Fibroblast of gingiva (primary cell): Measurements from ENCODE around the gene LORICRIN.

Source experiments
- DNase-seq: peaks from one replicate; pipeline ENCODE4 v3.0.0-alpha.2; 2011; ENCODE audit warnings: low read depth

Gene LORICRIN

GRCh38 chr1:153250166-153250565 is 9.3 kb upstream of the LORICRIN start:
- DNase-seq, result no peak

- DNase-seq, result no peak
These were observed 8.4 kb upstream of the LORICRIN start for GRCh38 chr1:153251087-153251486.

DNA sequence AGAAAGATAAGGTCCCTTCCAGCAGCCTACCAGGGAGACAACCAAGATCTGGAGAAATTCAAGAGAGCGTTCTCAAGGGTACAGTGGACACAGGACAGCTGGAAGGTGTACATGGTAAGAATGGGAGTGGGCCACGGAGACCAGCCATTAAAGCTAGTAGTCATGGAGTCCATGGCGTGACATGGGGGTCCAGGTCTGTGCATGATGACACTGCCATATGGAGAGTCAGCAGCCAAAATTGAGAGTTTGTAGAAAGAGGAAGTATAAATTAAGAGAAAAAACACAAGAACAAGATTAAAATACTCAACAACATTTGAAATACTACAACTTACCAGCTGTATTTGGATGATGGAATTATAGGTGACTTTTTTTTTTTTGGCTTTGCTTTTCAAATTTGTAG is 7.9 kb upstream of the LORICRIN start:
- no peak for DNase-seq

- DNase-seq, result no peak
These were observed 7.5 kb upstream of the LORICRIN start for GRCh38 chr1:153251988-153252387.

DNA sequence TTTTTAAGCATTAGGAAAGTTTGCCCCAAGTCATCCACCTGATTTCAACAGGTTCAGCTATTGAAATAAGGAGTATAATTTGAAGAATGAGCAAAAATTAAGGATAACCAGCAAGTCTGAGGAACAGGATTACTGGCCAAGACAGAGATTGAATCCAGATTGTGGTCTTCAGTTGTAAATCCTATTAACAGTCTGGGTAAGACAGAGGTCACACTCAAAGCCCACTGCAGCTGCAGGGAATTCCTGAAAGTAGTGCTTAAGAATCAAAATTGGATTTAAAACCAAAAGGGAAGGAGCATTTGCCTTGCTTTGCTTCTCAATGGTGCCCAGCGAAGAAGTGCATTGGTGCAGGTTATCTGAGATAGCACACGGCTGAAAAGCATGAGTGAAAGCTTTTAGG is 6.4 kb upstream of the LORICRIN start:
- no peak for DNase-seq

GRCh38 chr1:153253693-153254092 is 5.8 kb upstream of the LORICRIN start:
- DNase-seq, result no peak

- DNase-seq, result no peak
These were observed 1.2 kb downstream of the LORICRIN start for GRCh38 chr1:153260585-153261280.

DNA sequence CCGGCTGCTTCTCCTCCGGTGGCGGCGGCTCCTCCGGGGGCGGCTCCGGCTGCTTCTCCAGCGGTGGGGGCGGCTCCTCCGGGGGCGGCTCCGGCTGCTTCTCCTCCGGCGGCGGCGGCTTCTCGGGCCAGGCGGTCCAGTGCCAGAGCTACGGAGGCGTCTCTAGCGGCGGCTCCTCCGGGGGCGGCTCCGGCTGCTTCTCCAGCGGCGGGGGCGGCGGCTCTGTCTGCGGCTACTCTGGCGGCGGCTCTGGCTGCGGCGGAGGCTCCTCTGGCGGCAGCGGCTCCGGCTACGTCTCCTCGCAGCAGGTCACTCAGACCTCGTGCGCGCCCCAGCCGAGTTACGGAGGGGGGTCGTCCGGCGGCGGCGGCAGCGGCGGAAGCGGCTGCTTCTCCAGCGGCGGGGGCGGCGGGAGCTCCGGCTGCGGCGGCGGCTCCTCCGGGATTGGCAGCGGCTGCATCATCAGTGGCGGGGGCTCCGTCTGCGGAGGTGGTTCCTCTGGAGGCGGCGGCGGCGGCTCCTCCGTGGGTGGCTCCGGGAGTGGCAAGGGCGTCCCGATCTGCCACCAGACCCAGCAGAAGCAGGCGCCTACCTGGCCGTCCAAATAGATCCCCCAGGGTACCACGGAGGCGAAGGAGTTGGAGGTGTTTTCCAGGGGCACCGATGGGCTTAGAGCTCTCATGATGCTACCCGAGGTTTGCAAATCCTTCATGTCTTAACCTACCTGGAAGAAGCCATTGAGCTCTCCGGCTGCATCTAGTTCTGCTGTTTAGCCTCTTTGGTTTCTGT is 2.0 kb downstream of the LORICRIN start:
- DNase-seq, result no peak

- DNase-seq, result no peak
These were observed 2.5 kb downstream of the LORICRIN start for GRCh38 chr1:153262070-153262366.

- DNase-seq, result no peak
These were observed 3.1 kb downstream of the LORICRIN start for GRCh38 chr1:153262462-153263157.

DNA sequence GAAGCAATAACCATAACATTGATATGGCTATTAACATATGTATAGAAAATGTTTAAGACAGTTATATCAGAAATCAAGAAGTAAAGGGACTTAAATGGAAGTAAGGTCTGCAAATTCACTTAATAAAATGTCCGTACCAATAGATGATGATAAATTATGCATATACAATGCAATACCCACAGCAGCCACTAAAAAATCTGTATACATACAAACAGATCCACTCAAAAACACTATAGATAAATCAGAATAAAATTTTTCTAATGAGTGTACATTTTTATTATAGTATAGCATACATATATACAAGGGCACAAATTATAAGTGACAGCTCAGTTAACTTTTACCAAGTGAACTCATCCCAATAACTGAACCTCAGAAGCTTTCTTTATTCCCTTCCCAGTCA is 6.0 kb downstream of the LORICRIN start:
- DNase-seq, result no peak

GRCh38 chr1:153271711-153272110 is 12.2 kb downstream of the LORICRIN start:
- no peak for DNase-seq

DNA sequence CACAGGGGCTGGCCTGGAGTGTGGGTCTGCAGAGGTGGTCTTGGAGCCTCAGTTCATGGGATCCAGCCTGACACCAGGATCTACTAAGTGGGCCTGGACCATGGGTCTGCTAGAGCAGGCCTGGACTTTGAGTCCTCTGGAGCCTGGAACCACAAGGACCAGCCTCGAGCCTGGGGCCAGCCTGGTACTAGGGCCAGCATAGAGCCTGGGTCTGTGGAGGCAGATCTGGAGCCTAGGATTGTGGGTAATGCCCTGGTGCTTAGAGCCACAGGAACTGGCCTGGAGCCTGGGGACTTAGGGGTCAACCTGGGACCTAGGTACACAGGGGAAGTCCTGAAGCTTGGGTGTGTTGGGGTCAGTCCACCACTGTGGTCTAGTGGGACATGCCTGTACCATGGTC is 12.7 kb downstream of the LORICRIN start:
- no peak for DNase-seq

- DNase-seq, result no peak
These were observed 18.4 kb downstream of the LORICRIN start for GRCh38 chr1:153277852-153278251.

- no peak for DNase-seq
These were observed 29.3 kb downstream of the LORICRIN start for GRCh38 chr1:153288634-153289275.

DNA sequence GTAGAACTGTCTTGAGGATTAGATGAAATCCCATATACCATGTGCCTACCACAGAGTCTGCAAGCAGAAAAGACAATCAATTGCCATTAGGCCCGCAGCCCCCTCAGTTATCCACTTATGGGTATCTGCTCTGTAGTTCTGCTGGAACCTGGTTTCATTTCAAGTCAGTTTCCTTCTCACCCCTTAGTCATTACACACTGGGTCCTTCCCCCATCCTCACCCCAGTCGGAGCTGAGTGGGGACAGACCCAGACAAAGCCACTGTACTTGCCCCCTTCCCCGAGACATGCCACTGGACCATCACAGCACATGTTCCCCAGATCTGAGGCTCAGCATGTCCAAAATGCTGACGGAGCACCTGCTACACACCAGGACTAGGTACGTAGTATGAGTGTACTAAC is 32.0 kb downstream of the LORICRIN start:
- DNase-seq, result no peak

GRCh38 chr1:153292185-153292584 is 32.7 kb downstream of the LORICRIN start:
- DNase-seq, result no peak

GRCh38 chr1:153292740-153293479 is 33.4 kb downstream of the LORICRIN start:
- no peak for DNase-seq

DNA sequence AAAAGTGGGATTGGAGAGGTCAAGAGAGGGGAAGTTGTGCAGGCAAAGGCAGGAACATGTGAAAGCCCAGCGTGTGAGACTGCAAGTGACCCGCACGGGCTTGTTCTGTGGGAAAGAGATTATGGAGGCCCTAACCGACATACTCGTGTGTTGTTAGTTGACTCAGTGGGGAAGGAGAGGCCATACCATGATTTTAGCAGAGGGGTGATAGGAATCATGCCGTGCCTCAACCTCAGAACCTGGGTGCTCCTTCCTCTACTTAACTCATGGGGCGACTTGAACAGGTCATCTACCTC is 33.9 kb downstream of the LORICRIN start:
- DNase-seq, result no peak

DNA sequence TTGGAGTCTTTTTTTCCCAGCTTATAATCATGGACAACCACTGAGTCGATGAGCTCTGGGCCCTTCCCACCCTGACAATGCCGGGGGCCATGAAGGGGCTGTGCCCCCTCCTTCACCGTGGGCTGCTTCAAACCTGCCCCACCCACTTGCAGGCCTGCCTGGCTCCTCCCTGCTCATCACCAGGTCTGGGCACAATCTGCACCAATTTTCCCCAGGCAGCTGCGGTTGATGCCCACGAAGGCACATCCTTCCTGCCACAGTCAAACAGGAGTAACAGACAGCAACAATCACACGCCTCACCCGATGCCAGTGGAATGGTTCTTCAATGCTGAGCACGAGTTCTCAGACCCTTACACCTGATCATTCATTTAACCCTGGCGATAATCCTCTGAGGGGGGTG is 34.4 kb downstream of the LORICRIN start:
- DNase-seq, result no peak

DNA sequence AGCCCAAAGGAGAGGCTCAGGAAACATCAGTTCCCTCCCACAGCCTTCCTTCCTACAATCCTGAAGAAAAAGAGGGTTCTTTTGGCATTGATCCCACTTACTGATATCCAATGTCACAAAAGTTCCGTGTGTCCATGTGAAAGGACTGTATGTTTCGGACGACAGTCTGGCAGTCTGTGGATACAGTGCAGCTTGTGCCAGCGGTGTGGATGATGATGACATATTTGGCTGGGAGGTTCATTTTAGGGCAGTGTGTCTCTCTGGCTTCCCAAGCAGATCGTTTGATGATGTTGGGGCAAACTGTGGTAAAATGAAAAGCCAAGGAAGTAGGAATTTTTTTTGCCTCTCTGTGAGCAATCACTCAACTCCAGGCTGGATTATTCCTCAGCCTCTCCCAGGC is 42.8 kb downstream of the LORICRIN start:
- DNase-seq, result no peak

DNA sequence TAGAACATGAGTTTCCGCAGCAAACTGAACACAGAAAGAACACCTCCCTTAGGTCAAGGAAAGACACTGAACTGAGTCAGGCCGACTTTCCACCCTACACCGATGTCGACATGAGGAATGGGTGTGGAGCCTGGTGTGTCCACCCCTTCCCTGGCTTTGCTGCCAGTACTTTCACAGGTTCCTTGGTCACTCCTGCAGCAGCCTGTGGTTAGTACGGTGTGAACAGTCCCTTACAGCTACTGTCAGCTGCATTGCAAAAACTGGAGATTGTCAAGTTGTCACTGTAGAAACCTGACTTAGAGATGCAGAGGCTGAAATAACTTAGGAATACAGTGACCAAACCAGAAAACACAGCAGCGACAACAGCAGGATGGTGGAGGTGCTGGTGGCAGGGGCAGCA is 46.2 kb downstream of the LORICRIN start:
- DNase-seq, result no peak
